HG03097 (cell line): Measurements from ENCODE around the gene CARNS1.
"Not testable (repeated sequence)": the region's sequence is repeated elsewhere in the genome, so short reads cannot be mapped to it uniquely, and the experiment has no call there.

Source experiments
- ATAC-seq: cut with Tn5 transposase; IDR thresholded peaks from one replicate; pipeline ENCODE4 v1.9.1; 2021; ENCODE audit not compliant: unreplicated experiment, low FRiP score

CARNS1 gene

GRCh38 chr11:67396587-67397389 is 18.7 kb upstream of the CARNS1 start:
- no peak for ATAC-seq

DNA sequence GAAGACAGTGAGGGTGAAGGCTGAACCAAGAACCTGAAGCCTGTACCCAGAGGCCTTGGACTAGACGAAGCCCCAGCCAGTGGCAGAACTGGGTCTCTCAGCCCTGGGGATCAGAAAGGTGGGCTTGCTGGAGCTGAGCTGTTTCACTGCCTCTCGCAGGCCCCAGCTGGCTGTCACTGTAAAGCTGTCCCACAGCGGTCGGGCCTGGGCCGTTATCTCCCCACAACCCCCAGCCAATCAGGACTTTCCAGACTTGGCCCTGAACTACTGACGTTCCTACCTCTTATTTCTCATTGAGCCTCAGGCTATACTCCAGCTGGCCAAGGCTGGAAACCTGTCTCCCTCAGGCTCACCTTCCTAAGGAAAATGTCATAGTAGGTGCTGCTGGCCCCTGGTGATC is 17.9 kb upstream of the CARNS1 start:
- no peak for ATAC-seq

- no peak for ATAC-seq
Observed at GRCh38 chr11:67397986-67398660, 17.4 kb upstream of the CARNS1 start.

DNA sequence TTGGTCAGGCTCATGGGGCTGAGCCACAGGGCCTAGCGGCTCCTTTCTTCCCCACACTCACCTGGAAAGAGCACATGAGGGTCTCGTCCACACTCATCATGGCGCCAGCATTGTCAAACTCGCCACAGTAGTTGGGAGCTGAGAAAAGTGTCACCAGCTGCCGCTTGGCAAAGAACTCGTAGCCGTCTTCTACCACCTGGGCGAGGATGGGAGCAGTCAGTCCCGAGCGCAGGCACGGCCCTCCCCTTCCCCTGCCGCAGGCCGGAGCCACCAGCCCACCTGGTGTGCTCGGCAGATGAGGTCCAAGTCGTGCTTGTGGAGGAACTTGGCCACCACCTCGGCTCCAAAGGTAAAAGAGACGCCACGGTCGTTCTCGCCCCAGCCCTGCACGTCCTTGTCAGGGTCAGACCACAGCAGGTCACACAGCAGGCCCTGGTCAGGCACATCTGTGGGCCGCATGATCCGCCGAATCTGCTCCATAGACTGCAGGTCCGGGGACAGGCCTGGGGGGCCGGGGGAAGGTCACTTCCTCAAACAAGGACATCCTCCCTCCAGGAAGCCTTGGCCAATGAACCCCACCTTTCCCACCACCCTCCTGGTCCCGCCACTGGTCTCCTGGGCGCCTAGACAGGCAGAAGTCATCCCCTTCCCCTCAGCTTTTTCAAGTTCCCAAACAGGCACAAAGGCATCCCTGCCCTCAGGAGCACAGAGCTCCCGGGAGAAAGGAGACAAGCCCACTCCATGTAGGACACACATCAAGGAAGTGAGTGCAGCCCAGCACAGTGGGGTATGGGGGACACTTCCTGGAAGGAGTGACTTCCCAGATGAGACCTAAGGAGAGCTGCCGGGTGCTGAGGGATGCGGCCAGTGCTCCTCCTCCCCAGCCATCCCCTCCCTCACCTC is 16.6 kb upstream of the CARNS1 start:
- ATAC-seq, result no peak

DNA sequence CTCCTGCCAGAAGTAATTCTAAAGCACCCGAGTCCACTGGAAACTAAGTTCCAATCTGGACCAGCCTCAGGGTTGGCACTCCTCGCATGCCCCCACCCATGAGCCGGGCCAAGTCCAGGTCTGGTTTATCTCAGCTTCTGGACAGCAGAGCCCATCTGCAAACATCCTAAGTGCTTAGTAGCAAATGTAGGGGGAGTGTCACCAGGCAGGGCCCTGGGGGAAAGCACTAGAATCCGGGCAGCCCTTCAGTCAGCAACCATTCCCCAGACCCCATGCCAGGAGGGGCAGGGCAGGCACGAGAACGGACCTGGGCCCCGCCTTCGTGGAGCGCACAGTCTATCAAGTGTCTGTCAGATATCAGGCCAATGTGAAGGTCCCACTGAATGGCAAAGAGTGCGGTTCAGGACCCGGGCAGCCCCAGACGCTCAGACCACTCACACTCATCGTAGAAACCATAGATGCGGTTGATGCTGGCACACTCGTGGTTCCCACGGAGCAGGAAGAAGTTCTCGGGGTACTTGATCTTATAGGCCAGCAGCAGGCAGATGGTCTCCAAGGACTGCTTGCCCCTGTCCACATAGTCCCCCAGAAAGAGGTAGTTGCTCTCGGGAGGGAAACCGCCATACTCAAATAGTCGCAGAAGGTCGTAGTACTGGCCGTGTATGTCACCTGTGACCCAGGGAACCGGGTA is 15.1 kb upstream of the CARNS1 start:
- no peak for ATAC-seq

DNA sequence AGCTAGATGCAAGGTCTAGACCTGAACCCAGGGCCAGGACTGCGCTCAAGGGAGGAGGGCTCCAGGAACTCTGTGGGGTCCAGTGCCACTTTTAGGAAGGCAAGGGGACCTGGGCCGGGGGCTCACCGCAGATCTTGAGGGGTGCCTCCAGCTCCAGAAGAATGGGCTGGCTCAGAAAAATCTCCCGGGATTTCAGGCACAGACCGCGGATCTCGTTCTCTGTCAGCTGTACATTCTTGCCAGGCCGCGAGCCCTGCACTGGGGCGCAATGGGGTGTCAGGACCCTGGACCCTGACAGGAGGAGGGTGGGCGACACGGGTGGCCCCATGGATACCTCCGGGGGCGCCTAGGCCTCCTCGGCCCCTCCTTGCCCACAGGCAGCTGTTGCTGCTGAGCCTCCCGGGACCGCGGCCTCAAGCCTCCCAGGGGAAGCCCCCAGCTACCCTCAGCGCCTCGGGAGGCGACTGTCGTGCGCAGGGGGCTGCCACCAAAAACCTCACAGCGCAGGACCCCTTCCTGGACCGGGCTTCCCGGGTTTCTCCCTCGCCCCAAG is 14.5 kb upstream of the CARNS1 start:
- ATAC-seq, result no peak

GRCh38 chr11:67401495-67402191 is 13.8 kb upstream of the CARNS1 start, which contains the start of gene PPP1CA:
TSS of gene PPP1CA (minus strand) at chr11:67401858. CDS start at chr11:67401782, 76 bp downstream.
- peak; percentile 56 for ATAC-seq

DNA sequence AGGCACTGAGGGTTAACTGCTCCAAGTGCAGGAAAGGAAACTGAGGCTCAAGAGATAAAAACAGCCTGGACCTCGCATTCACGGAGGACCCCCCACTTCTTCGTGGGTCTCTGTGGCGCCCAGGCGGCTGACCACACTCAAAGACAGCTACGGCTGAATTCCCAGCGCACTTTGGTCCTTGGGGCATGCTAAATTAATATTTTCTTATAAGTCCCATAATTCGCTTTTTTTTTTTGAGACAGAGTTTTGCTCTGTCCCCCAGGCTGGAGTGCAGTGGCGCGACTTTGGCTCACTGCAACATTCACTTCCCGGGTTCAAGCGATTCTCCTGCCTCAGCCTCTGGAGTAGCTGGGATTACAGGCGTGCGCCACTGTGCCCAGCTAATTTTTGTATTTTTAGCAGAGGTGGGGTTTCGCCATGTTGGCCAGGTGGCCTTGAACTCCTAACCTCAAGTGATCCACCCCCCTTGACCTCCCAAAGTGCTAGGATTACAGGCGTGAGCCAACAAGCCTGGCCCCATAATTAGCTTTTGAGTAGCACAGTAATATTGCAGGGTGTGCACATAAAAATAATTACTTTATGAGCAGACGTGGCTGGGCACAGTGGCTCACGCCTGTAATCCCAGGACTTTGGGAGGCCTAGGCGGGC is 13.2 kb upstream of the CARNS1 start:
- not testable (repeated sequence) for ATAC-seq

GRCh38 chr11:67403085-67403484 is 12.4 kb upstream of the CARNS1 start:
- ATAC-seq, result not testable (repeated sequence)

DNA sequence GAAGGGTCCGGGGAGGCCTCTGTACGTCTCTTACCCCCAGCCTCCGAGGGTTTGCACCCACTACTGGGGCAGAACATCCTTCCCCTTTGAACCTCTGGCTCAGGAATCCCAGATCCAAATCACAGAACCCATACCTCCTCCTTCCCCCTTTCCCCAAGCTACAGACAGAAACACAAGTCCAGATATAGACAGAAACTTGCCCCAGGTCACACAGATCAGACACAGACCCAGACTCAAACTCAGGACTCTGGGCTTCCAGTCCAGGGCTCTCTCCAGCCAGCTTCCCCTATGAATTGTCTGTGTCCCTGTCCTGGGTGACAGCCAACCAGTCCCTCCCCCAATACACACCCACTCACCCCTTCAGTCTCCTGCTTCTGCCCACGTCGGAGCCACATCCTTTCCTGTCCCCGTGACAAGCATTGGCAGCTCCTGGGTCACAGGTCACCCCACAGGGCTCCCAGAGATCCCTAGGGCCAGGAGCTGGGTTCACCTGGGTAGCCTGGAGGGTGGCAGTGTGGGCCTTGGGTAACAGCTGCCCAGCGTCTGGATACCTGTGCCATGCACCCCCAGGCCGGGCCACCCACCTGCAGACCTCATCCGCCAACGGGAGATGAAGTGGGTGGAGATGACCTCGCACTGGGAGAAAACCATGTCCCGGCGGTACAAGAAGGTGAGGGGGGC is 10.8 kb upstream of the CARNS1 start:
- ATAC-seq, result no peak

- no peak for ATAC-seq
Observed at GRCh38 chr11:67405196-67405567, 10.3 kb upstream of the CARNS1 start.

GRCh38 chr11:67405688-67406339 is 9.7 kb upstream of the CARNS1 start:
- no peak for ATAC-seq

DNA sequence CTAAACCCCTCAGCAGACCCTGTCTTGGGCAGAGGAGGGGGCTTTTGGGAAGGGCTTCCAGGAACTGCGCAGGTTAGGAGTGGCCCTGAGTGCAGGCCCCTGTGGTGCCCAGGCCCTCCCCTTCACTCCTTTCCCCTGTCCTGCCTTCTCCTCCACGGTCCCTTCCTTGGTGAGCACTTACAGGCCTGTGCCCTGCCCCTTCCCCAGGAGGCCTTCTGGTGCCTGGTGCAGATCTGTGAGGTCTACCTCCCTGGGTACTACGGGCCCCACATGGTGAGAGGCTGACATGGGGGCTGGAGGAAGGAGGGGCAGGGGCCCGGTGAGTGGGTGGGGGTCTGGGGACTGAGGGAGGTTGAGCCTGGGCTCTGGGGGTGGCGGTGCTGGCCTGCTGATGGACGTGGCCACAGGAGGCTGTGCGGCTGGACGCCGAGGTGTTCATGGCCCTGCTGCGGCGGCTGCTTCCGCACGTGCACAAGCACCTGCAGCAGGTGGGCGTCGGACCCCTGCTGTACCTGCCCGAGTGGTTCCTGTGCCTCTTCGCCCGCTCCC is 9.0 kb upstream of the CARNS1 start:
- ATAC-seq, result no peak

DNA sequence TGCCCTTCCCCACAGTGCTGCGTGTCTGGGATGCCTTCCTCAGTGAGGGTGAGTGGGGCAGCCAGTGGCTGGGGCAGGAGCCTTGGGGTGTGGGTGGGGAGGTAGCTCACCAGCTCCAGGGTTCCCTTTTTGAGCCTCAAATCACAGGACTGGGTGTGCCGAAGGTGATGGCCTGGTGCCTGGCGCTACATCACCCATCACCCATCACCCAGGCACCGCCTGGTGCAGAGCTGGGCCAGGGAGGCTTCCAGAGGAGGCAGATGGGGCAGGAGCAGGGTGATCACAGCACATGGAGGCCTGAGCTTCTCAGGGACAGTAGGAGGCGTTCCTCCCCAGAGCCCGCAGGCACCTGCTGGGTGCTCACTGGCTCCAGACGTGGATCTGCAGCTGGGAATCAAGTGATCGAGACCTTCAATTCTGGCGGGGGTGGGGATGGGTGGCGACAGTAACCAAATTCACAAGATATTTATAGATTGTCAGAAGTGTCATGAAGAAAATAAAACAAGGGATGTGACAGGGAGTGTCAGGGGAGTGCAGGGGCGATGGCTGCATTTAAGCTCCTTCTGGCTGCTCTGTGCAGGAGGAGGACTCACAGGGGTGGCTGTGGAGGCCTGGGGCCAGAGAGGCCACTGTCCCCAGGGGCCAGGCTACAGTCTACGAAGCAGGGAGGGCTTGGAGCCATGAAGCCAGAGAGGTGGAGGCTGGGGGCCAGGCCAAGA is 8.3 kb upstream of the CARNS1 start:
- no peak for ATAC-seq

GRCh38 chr11:67407688-67408163 is 7.8 kb upstream of the CARNS1 start:
- ATAC-seq, result no peak

DNA sequence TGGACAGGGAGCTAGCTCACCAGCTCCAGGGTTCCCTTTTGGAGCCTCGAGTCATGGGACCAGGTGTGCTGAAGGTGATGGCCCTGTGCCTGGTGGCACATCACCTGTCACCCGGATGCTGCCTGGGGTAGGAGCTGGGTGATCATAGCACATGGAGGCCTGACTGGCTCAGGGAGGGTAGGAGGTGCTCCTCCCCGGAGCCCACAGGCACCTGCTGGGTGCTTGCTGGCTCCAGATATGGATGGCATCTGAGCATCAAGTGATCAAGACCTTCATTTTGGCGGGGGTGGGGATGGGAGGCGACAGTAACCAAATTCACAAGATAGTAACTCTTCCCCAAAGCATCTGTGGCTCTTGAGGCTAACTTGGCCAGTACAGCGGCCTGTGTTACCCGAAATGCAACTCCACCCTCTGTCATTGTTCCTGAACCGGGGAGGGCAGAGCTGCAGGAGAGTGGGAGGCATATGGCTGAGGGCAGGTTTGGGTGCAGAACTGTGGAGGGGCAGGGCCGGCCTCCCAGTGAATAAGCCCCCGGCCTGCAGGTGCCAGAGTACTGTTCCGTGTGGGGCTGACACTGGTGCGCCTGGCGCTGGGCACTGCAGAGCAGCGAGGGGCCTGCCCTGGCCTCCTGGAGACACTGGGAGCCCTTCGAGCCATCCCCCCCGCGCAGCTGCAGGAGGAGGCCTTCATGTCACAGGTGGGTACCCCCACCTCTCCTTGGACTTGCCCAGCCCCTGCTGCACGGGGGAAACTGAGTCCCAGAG is 6.9 kb upstream of the CARNS1 start:
- ATAC-seq, result no peak
